Measurements from ENCODE around the gene BRPF3.

The BRPF3 gene

GRCh38 chr6:36232172-36232571, 35.6 kb downstream of the BRPF3 start:
- DNase-seq (ENCODE audit: low spot score): no peak

GRCh38 chr6:36235309-36235708, 38.8 kb downstream of the BRPF3 start:
- DNase-seq (ENCODE audit: low spot score): no peak

- DNase-seq (ENCODE audit: low spot score): no peak
These were observed 39.3 kb downstream of the BRPF3 start for GRCh38 chr6:36235862-36236261.

- DNase-seq (ENCODE audit: low spot score): no peak
These were observed 43.2 kb downstream of the BRPF3 start for GRCh38 chr6:36239774-36240173.

GRCh38 chr6:36241728-36242127, 45.2 kb downstream of the BRPF3 start:
- DNase-seq (ENCODE audit: low spot score): no peak

GRCh38 chr6:36242161-36242560, 45.6 kb downstream of the BRPF3 start:
- no peak for DNase-seq (ENCODE audit: low spot score)

- no peak for DNase-seq (ENCODE audit: low spot score)
These were observed 46.1 kb downstream of the BRPF3 start for GRCh38 chr6:36242626-36243025.

- DNase-seq (ENCODE audit: low spot score): no peak
These were observed 47.1 kb downstream of the BRPF3 start for GRCh38 chr6:36243562-36244212.

GRCh38 chr6:36244641-36245280, 48.2 kb downstream of the BRPF3 start:
- no peak for DNase-seq (ENCODE audit: low spot score)

- no peak for DNase-seq (ENCODE audit: low spot score)
These were observed 49.1 kb downstream of the BRPF3 start for GRCh38 chr6:36245572-36246061.

GRCh38 chr6:36246506-36247268, 50.1 kb downstream of the BRPF3 start:
- DNase-seq (ENCODE audit: low spot score): no peak

- DNase-seq (ENCODE audit: low spot score): no peak
These were observed 51.1 kb downstream of the BRPF3 start for GRCh38 chr6:36247693-36248092.

GRCh38 chr6:36248980-36249379, 52.4 kb downstream of the BRPF3 start:
- DNase-seq (ENCODE audit: low spot score): no peak

- DNase-seq (ENCODE audit: low spot score): no peak
These were observed 53.0 kb downstream of the BRPF3 start for GRCh38 chr6:36249536-36249935.

- no peak for DNase-seq (ENCODE audit: low spot score)
These were observed 55.5 kb downstream of the BRPF3 start for GRCh38 chr6:36252005-36252404.

GRCh38 chr6:36263390-36264000, 67.0 kb downstream of the BRPF3 start:
- no peak for DNase-seq (ENCODE audit: low spot score)

- no peak for DNase-seq (ENCODE audit: low spot score)
These were observed 69.2 kb downstream of the BRPF3 start for GRCh38 chr6:36265744-36266143.

GRCh38 chr6:36266913-36267644, 70.5 kb downstream of the BRPF3 start:
- no peak for DNase-seq (ENCODE audit: low spot score)

GRCh38 chr6:36267731-36268477, 71.4 kb downstream of the BRPF3 start:
- no peak for DNase-seq (ENCODE audit: low spot score)

- DNase-seq (ENCODE audit: low spot score): no peak
These were observed 72.1 kb downstream of the BRPF3 start for GRCh38 chr6:36268478-36269275.

All from HuH-7.5 (cell line).